Gastrocnemius medialis (tissue), 4 donors: ENCODE measurements around the gene KMO.

Experiments used
- CTCF ChIP-seq, 5 experiments: fragments of 450-650 bp in 3 of 5; fragments of 200-600 bp in 2 of 5; sonication (generic) in 2 of 5; IDR thresholded peaks in 4 of 5; conservative IDR thresholded peaks in 1 of 5; 1 replicate in 4 of 5; 2 replicates in 1 of 5; pipeline ENCODE4 v1.5.1; 2016 to 2019; ENCODE audit warnings: antibody characterized with exemption in 5 of 5, mild to moderate bottlenecking in 3 of 5, moderate library complexity in 3 of 5
- POLR2A ChIP-seq, 2 donors: fragments of 450-650 bp; IDR thresholded peaks; one replicate each; pipeline ENCODE4 v1.6.1; 2017; ENCODE audit warnings: antibody characterized with exemption in 2 of 2, mild to moderate bottlenecking in 2 of 2, moderate library complexity in 2 of 2

DNA sequence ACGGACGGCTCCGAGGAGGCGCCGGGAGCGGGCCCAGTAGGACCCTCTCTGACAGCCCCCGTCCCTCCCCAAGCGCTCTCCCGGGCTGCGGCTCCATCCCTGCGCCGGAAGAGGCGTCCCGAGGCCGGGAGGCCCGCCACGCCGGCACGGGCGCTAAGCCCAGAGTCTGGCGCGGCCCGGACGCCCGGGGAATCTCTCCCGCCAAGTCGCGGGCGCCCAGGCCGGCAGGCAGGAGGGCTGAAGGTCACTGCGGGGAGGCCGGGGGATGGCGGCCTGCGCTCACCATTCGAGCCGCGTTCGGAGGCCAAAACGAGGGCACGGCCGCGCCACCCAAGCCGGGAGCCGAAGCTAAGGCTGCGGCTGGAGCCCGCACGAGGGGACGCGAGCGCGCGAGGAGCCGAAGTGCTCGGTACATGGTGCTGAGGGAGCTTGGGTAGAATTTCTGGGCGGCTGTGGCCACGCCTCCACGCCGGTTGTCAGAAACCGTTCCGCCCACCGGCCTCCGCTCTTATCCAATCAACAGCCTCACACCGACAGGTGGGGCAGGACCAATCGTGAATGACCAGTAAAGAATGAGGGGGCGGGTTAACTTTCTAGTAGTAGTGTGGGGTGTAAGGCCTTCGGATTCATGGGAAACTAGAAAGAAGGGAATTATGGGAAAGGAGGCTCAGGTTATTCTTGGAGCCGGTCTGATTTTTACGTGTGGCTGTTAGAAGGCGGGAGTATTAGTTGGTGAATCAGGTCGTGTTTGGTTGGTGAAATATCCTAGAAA, 12.7 kb upstream of the KMO start, which contains the start of gene FH:
- TF ChIP-seq POLR2A (IDR thresholded peaks at IDR 0.05) (peak; percentile 76 to 92), CTCF (IDR thresholded peaks at IDR 0.05 in 4 of 5, conservative IDR thresholded peaks at IDR 0.05 in 1 of 5) (peak in 1 of 5 experiments; percentile 4)
